Stimulated activated CD8-positive, alpha-beta memory T cell treated with anti-CD3 and anti-CD28 coated beads, Interleukin-7, amount 100 ng/mL, for 24 hours (primary cell): ENCODE measurements around the gene CMTM5.
"Not testable (repeated sequence)": the region's sequence is repeated elsewhere in the genome, so short reads cannot be mapped to it uniquely, and the experiment has no call there.

Experiments
- DNase-seq: peaks from one replicate; pipeline ENCODE4 v3.0.0-alpha.2; 2020; ENCODE audit warnings: low read depth

The CMTM5 gene

DNA sequence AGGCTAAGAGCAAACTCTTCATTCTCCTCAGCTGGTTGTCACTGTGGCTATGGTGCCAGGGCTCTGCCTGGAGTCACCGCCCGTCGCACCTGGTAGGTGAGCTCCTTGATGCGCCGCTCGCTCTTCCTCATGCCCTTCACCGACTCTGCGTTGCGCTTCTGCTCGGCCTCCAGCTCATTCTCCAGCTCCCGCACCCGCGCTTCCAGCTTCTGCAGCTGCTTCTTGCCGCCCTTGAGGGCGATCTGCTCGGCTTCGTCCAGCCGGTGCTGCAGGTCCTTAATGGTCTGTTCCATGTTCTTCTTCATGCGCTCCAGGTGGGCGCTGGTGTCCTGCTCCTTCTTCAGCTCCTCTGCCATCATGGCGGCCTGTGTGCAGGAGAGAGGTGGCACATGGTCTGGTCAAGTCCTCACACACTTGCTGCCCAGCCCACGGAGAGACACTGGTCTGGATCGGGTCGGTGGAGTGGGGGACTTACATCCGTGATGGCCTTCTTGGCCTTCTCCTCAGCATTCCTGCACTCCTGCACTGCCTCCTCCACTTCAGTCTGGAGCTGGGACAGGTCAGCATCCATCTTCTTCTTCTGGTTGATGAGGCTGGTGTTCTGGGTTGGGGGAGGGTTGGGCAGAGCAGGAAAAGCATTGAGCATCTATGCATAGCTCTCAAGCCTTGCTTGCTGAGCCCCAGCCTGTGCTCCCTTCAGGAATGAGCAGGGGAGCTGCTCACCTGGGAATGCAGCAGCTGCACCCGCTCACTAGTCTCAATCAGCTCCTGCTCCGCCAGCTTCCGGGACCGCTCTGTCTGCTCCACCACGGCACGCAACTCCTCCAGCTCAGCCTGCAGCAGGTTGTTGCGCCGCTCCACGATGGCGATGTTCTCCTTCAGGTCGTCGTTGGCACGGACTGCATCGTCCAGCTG, 38.3 kb downstream of the CMTM5 start:
- no peak for DNase-seq

DNA sequence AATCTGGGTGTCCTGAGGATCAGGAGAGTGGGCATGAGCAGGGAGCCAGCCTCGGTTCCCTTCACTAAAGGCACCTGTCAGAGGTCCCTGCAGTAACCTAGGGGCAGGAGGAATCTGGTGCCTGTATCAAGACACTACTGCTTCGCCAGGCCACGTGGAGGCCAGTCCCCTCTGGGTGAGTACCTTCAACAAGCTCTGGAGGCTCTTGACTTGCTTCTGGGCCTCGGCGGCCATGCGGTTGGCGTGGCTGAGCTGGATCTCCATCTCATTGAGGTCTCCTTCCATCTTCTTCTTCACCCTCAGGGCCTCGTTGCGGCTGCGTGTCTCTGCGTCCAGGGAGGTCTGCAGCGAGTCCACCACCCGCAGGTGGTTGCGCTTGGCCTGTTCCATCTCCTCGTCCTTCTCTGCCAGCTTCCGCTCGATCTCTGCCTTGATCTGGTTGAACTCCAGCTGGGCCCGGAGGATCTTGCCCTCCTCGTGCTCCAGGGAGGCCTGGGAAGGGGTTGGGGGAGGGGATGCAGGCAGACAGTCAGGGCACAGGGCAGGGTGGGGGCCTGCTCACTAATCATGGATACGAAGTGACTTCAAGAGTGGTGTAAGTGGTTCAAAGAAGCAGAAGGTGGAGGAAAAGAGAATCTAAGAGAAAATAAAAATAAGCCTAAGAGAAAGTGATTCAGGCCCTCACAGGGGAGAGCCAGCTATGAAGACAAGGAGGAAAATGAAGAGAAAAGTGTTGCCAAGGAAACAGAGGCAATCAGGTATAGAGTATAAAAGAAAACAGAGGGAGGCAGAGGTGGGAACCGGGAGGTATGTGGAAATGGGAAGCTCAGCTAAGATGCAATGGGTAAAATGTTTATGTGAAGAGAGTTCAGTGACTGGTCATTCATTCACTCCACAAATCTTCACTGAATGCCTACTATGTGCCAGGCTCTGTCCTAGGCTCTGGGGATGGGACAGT, 39.3 kb downstream of the CMTM5 start:
- no peak for DNase-seq

DNA sequence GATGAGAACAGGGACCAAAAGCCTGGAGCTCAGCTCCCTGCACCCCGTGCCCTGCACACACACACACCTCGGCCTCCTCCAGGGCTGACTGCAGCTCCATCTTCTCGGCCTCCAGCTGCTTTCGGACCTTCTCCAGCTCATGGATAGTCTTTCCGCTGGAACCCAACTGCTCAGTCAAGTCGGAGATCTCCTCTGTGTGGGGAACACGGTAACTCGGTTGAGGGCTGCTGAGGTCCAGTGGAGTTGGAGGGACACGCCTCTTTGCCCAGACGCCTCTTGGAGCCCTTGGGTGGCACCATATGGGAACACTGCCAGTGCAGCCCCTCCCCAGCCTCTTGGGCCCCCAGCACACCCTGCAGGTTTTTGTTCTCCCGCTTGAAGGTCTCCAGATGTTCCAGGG, 40.0 kb downstream of the CMTM5 start:
- no peak for DNase-seq

DNA sequence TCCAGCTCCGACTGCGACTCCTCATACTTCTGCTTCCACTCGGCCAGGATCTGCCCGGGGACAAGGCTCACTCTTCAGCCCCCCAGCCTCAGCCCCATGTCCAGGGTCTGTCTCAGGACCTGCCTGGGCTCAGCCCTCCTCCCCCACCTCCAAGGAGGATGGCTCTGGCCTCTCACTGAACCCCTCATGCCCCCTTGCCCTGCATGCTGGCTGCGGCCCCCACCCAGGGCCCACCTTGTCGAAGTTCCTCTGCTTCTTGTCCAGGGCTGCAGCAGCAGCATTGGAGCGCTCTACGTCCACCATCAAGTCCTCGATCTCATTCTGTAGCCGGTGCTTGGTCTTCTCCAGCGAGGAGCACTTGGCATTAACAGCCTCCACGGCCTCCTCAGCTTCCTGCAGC, 40.4 kb downstream of the CMTM5 start:
- not testable (repeated sequence) for DNase-seq

DNA sequence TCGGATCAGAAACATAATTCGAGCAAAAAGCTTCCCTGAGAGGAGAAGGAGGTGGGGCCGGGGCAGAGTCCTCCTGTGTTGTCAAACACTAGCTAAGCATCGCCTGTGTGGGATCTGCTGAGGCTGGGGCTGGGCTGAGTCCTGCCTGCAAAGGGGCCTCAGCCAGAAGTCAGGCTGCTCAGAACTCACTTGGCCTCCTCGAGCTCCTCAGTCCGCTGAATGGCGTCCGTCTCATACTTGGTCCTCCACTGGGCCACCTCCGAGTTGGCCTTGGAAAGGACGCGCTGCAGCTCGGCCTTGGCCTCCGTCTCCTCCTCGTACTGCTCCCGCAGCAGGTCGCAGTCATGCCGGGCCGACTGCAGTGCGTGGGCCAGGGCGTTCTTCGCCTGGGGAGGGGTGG, 41.2 kb downstream of the CMTM5 start:
- no peak for DNase-seq

DNA sequence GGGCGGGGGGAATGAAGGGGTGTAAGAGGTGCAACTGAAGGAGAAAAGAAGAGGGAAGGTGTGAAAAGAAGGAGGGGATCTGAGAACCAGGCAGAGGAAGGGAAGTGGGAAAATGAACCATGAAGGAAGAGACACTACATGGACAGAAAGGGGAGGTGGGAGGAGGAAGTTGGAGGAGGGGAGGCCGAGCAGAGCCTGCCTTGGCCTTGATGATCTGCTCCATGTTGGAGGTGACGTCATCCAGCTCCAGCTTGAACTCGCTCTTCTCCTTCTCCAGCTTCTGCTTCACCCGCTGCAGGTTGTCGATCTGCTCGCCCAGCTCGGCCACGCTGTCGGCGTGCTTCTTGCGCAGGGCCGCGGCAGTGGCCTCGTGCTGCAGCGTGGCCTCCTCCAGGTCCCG, 42.8 kb downstream of the CMTM5 start:
- not testable (repeated sequence) for DNase-seq

DNA sequence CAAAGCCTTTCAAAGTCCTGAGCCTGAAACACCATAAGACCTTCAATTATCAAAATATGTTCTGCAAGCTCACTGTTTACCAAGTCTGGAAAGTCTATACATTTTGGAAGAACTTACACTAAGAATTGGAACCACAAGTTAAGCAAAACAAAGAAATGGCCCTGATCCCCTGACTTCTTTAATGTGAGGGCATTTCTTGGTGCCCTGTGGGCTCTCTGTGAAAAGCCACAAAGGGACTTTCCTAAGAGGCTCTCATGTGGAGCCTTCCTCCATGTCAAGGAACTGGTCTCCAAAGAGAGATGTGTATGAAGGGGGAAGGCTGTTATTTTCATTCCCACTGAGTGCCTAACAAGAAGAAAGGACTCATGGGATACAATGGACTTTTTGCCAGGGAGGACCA, 44.7 kb downstream of the CMTM5 start:
- DNase-seq, result no peak

DNA sequence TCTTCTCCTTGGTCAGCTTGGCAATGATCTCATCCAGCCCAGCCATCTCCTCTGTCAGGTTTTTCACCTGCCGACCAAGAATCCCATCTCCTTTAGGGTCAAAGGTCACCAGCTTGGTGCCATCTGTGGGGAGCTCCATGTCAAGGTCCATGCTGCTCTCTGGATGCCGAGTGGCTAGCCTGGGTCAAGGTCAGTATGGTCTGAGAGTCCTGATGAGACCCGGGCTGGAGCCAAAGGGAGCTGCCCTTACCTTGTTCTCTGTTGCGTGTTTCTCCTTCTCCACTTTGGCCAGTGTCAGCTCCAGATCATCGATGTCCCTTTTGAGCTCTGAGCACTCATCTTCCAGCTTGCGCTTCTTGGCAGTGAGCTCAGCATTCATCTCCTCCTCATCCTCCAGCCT, 46.8 kb downstream of the CMTM5 start:
- no peak for DNase-seq

DNA sequence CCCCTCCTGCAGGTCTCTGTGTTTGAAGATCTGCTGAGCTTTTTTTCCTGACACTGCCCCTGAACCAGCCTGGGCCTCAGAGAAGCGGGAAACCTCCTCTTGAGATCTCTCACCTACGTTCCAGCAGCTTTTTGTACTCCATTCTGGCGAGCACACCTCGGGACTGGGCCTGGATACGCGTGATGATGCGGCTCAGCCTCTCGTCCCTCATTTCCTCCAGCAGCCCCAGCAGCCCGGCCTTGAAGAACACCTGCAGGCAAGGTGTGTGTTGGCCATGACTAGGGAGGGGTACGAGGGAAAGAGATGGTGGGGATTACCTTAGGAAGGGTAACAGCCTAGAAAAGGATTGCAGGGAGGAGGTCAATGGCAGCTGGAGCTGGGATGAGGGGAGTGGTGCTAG, 48.3 kb downstream of the CMTM5 start:
- no peak for DNase-seq

DNA sequence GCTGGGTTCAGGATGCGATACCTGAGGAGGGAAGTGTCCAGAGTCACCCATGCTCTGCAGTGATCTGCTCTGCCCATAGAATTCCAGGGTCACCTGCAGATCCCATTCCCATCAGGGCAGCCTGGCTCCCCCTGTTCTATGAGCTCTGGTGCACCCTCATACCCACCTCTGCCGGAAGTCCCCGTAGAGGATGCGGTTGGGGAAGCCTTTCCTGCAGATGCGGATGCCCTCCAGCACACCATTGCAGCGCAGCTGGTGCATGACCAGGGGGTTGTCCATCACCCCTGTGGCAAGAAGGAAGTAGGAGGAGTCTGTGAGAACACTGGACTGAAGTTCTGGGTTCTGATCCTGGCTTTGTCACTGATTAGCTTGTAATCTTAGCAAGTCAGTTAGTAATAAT, 49.0 kb downstream of the CMTM5 start:
- not testable (repeated sequence) for DNase-seq

DNA sequence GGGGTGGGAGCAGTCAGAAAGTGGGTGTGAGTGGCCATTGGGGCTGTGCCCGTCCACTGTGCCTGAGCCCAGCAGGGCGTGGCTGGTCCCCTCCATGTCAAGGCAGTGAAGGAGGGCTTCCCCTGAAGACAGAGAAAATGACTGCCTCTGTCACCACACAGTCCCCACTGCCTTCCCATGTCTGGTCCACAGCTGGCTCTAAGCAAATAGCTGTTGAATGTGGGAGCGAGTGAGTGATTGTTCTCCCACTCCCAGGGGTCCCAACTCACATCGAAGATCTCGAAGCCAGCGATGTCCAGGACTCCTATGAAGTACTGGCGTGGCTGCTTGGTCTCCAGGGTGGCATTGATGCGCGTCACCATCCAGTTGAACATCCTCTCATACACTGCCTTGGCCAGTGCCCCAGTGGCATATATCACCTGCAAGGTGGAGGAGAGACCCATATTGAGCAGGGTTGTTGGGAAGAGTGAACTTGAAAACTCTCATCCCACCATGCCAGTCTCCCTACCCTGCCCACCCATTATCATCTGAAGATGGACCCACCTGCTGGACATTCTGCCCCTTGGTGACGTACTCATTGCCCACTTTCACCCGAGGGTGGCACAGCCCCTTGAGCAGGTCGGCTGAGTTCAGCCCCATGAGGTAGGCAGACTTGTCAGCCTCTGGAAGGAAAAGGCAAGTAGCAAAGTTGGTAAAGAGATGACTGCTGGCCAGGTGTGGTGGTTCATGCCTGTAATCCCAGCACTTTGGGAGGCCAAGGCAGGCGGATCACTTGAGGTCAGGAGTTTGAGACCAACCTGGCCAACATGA, 52.0 kb downstream of the CMTM5 start:
- no peak for DNase-seq
